ENCODE results near the gene SYT6.

The SYT6 gene

DNA sequence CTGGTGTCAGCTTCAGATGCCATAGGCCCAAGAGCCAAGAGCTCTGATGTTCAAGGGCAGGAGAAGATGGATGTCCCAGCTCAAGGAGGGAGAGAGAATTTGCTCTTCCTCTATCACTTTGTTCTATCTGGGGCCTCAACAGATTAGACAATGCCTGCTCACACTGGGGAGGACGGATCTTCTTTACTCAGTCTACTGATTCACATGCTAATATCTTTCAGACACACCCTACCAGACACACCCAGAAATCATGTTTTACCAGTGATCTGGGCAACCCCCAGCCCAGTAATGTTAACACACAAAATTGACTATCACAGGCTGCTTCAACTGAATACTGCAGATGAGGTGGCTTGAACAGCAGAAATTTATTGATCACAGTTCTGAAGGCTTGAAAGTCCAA lies 105.4 kb downstream of the SYT6 start:
- WGBS, 2 experiments = 83 to 88% methylated on average over 1 of the region's 1 CpG
- Histone ChIP-seq H3K9me3 (ENCODE audit: control insufficient read depth, low read length) (no peaks in the 10 kb centered on the region), H3K36me3 (ENCODE audit: control insufficient read depth, insufficient read depth, low read length) (no peaks in the 10 kb centered on the region), H3K27me3 (ENCODE audit: control insufficient read depth, insufficient read depth, low read length, poor library complexity, severe bottlenecking) (no peaks in the 10 kb centered on the region), H3K27ac (ENCODE audit: insufficient read depth, low read depth, low read length, poor library complexity, severe bottlenecking) (no peak overlapping the region), H3K4me1 (ENCODE audit: control insufficient read depth, insufficient read depth, low read length) (no peaks in the 10 kb centered on the region), H3K4me3 (ENCODE audit: insufficient read depth, low read depth, low read length) (no peak overlapping the region)

- no peak overlapping the region for H3K27ac ChIP-seq (ENCODE audit: insufficient read depth, low read depth, low read length, poor library complexity, severe bottlenecking)
- H3K27me3 ChIP-seq (ENCODE audit: control insufficient read depth, insufficient read depth, low read length, poor library complexity, severe bottlenecking) = no peaks in the 10 kb centered on the region
- no peaks in the 10 kb centered on the region for H3K36me3 ChIP-seq (ENCODE audit: control insufficient read depth, insufficient read depth, low read length)
- WGBS, 2 experiments = 91 to 96% methylated on average over 4 to 5 of the region's 5 CpGs
- H3K9me3 ChIP-seq (ENCODE audit: control insufficient read depth, low read length) = no peaks in the 10 kb centered on the region
- H3K4me3 ChIP-seq (ENCODE audit: insufficient read depth, low read depth, low read length) = no peak overlapping the region
- H3K4me1 ChIP-seq (ENCODE audit: control insufficient read depth, insufficient read depth, low read length) = peaks cover under 1% of the 10 kb centered on the region
Observed at GRCh38 chr1:114043548-114043947, 110.1 kb downstream of the SYT6 start.

DNA sequence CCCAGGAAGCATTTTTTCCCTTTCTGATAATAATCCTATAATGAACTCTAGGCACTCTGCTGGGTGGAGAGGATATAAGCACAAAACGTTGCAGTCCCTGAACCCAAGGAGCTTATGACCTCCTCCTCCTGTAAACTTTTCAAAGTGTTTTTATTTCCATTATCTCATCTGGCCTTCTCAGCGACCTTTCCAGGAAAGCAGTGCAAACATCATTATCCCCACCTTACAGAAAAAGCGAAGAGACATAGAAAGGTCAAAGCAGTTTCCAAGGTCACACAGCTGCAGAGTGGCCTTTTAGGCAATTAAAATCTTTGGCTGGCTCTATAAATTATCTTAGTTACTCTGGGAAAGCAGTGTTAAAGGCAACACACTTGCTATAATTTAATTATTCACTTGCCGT lies 110.6 kb downstream of the SYT6 start:
- 82 to 90% methylated on average over 4 of the region's 4 CpGs for WGBS, 2 experiments
- no peaks in the 10 kb centered on the region for H3K27me3 ChIP-seq (ENCODE audit: control insufficient read depth, insufficient read depth, low read length, poor library complexity, severe bottlenecking)
- H3K27ac ChIP-seq (ENCODE audit: insufficient read depth, low read depth, low read length, poor library complexity, severe bottlenecking) = no peak overlapping the region
- H3K9me3 ChIP-seq (ENCODE audit: control insufficient read depth, low read length) = no peaks in the 10 kb centered on the region
- H3K36me3 ChIP-seq (ENCODE audit: control insufficient read depth, insufficient read depth, low read length) = no peaks in the 10 kb centered on the region
- no peak overlapping the region for H3K4me3 ChIP-seq (ENCODE audit: insufficient read depth, low read depth, low read length)
- peaks cover 6% of the 10 kb centered on the region for H3K4me1 ChIP-seq (ENCODE audit: control insufficient read depth, insufficient read depth, low read length)

DNA sequence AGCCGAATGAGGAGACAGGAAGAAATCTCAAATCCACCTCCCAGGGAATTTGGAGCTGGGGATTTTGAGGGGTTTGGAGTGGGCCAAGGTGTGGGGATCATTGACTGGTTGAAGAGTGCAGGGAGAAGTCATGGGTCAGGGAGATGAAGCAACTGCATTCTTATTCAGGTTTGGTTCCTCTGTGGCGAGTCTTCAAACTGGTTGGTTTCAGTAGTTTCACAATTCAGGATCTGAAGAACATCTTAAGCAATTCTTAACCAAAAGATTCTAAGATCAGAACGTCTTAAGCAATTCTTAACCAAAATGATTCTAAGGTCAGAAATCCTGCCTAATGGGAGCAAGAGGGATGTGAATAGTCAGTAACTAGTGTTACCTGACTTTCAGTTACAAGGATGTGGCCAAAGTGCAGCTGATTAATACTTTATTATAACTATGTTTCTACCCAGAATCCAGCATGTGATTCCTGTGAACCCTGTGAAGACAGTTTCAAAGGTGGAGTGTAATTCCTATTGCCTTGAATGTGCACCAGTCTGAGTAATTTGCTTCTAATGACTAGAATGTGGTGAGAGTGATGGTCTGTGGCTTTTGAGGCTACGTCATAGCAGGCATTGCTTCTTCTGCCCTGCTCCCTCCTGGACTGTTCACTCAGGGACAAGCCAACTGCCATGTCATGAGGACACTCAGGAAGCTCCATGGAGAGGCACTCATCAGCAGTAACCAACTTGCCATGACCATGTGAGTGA lies 113.2 kb downstream of the SYT6 start:
- H3K27me3 ChIP-seq (ENCODE audit: control insufficient read depth, insufficient read depth, low read length, poor library complexity, severe bottlenecking) = no peaks in the 10 kb centered on the region
- no peak overlapping the region for H3K4me3 ChIP-seq (ENCODE audit: insufficient read depth, low read depth, low read length)
- H3K9me3 ChIP-seq (ENCODE audit: control insufficient read depth, low read length) = no peaks in the 10 kb centered on the region
- no peaks in the 10 kb centered on the region for H3K36me3 ChIP-seq (ENCODE audit: control insufficient read depth, insufficient read depth, low read length)
- H3K27ac ChIP-seq (ENCODE audit: insufficient read depth, low read depth, low read length, poor library complexity, severe bottlenecking) = no peak overlapping the region
- WGBS, 2 experiments = 77 to 79% methylated on average over 4 of the region's 4 CpGs
- H3K4me1 ChIP-seq (ENCODE audit: control insufficient read depth, insufficient read depth, low read length) = peaks cover 15% of the 10 kb centered on the region
